ENCODE data around the gene RPS24.
"Not testable (repeated sequence)": the region's sequence is repeated elsewhere in the genome, so short reads cannot be mapped to it uniquely, and the experiment has no call there.

The RPS24 gene

GRCh38 chr10:78058562-78058961, 24.9 kb downstream of the RPS24 start:
- ATAC-seq = no peak

- ATAC-seq = no peak
Measured at GRCh38 chr10:78059906-78060702, 26.4 kb downstream of the RPS24 start.

GRCh38 chr10:78062296-78062695, 28.6 kb downstream of the RPS24 start:
- ATAC-seq = no peak

- ATAC-seq = no peak
Measured at GRCh38 chr10:78063236-78063635, 29.6 kb downstream of the RPS24 start.

- not testable (repeated sequence) for ATAC-seq
Measured at GRCh38 chr10:78064919-78065318, 31.3 kb downstream of the RPS24 start.

- ATAC-seq = no peak
Measured at GRCh38 chr10:78065611-78066010, 31.9 kb downstream of the RPS24 start.

- no peak for ATAC-seq
Measured at GRCh38 chr10:78066012-78066411, 32.3 kb downstream of the RPS24 start.

- no peak for ATAC-seq
Measured at GRCh38 chr10:78066728-78067430, 33.2 kb downstream of the RPS24 start.

GRCh38 chr10:78069151-78069550, 35.5 kb downstream of the RPS24 start:
- no peak for ATAC-seq

GRCh38 chr10:78070064-78070463, 36.4 kb downstream of the RPS24 start:
- ATAC-seq = not testable (repeated sequence)

- ATAC-seq = no peak
Measured at GRCh38 chr10:78070726-78071125, 37.1 kb downstream of the RPS24 start.

GRCh38 chr10:78071140-78071856, 37.6 kb downstream of the RPS24 start:
- ATAC-seq = no peak

GRCh38 chr10:78071857-78072179, 38.2 kb downstream of the RPS24 start:
- ATAC-seq = no peak

GRCh38 chr10:78072504-78072903, 38.8 kb downstream of the RPS24 start:
- no peak for ATAC-seq

GRCh38 chr10:78075806-78076205, 42.1 kb downstream of the RPS24 start:
- ATAC-seq = not testable (repeated sequence)

GRCh38 chr10:78078539-78079330, 45.1 kb downstream of the RPS24 start:
- no peak for ATAC-seq

GRCh38 chr10:78079411-78079810, 45.7 kb downstream of the RPS24 start:
- ATAC-seq = no peak

GRCh38 chr10:78081292-78081691, 47.6 kb downstream of the RPS24 start:
- no peak for ATAC-seq

- ATAC-seq = no peak
Measured at GRCh38 chr10:78082636-78083035, 49.0 kb downstream of the RPS24 start.
